Sigmoid colon (tissue), 7 donors: Measurements from ENCODE around the gene MRPL19. TPM values are rescaled to one million over a fixed set of nuclear protein-coding genes. Genes with fewer than 3 reads are reported as not detected.

Experiments
- DNase-seq: peaks from one replicate; pipeline ENCODE4 v3.0.0-alpha.2; 2019
- H3K27ac ChIP-seq, 4 donors: fragments of 200-600 bp; sonication (generic); one replicate each; pipeline ENCODE4 v1.5.1; 2016 to 2019; ENCODE audit warnings: mild to moderate bottlenecking in 1 of 4
- H3K27me3 ChIP-seq, 3 donors: fragments of 200-600 bp; sonication (generic); one replicate each; pipeline ENCODE4 v1.5.1; 2019; ENCODE audit warnings: mild to moderate bottlenecking in 1 of 3
- H3K36me3 ChIP-seq, 4 donors: fragments of 200-600 bp; sonication (generic); one replicate each; pipeline ENCODE4 v1.5.1; 2016 to 2019
- H3K4me1 ChIP-seq, 4 donors: fragments of 200-600 bp; sonication (generic); one replicate each; pipeline ENCODE4 v1.5.1; 2017 to 2019
- H3K4me3 ChIP-seq, 4 donors: fragments of 200-600 bp; sonication (generic); one replicate each; pipeline ENCODE4 v1.5.1; 2017 to 2019; ENCODE audit warnings: mild to moderate bottlenecking in 2 of 4, moderate library complexity in 1 of 4
- H3K9me3 ChIP-seq, 4 donors: fragments of 200-600 bp in 3 of 4; sonication (generic) in 3 of 4; one replicate each; pipeline versions ENCODE4 v1.5.1 to v1.6.1; 2013 to 2019
- CTCF ChIP-seq, 4 experiments: fragments of 450-650 bp in 3 of 4; fragments of 200-600 bp in 1 of 4; IDR thresholded peaks; one replicate each; pipeline ENCODE4 v1.5.1; 2016 to 2019; ENCODE audit warnings: antibody characterized with exemption in 4 of 4, mild to moderate bottlenecking in 3 of 4, moderate library complexity in 2 of 4
- EP300 ChIP-seq, 4 donors: sonication (generic); formaldehyde crosslinking; IDR thresholded peaks; one replicate each; pipeline ENCODE4 v1.6.1; 2017; ENCODE audit warnings: antibody characterized with exemption in 4 of 4
- POLR2A ChIP-seq, 2 donors: fragments of 450-650 bp; IDR thresholded peaks; one replicate each; pipeline ENCODE4 v1.6.1; 2016; ENCODE audit warnings: antibody characterized with exemption in 2 of 2, mild to moderate bottlenecking in 2 of 2, moderate library complexity in 2 of 2
- POLR2AphosphoS5 ChIP-seq, 4 donors: sonication (generic); formaldehyde crosslinking; IDR thresholded peaks; one replicate each; pipeline ENCODE4 v1.6.1; 2017; ENCODE audit warnings: antibody characterized with exemption in 4 of 4
- WGBS, 2 donors: extraction: QIAGEN DNeasy Blood & Tissue Kit; methylation state at CpG; one replicate each; pipeline ENCODE4 v1.1.7; 2013; 5-methylcytosine and 5-hydroxymethylcytosine counted together
- intact Hi-C: fragments of 100-400 bp; cut with DNase I; formaldehyde crosslinking; loops from one replicate; pipeline ENCODE4 v1.15.1; 2023
- polyA plus RNA-seq, 3 donors: library from polyadenylated mRNA; stranded (reverse); fragments of 200-250 nt; gene quantifications; one replicate each; pipeline ENCODE4 v1.2.3, GENCODE V29; 2013
- total RNA-seq, 4 donors: library from RNA; depleted of rRNA; stranded (reverse); fragments of >200 nt; gene quantifications; one replicate each; pipeline ENCODE4 v1.1.0, GENCODE V29; 2016
- donor health status: healthy with polysubstance abuse.
- donor health status: Bipolar disorder and iron deficiency.
- donor health status: healthy.

The MRPL19 gene
- total and polyA plus RNA-seq, 7 donors = 24.8 to 52.1 (median 36.4) TPM

- Histone ChIP-seq H3K36me3 (peaks cover 0 to 95% (median 19%) of the 10 kb centered on the region in 4 donors), H3K4me1 (no peaks in the 10 kb centered on the region), H3K9me3 (peaks cover 0 to 3% (median 0%) of the 10 kb centered on the region in 4 donors), H3K27ac (no peak overlapping the region), H3K4me3 (no peak overlapping the region), H3K27me3 (no peaks in the 10 kb centered on the region)
- TF ChIP-seq POLR2AphosphoS5 (IDR thresholded peaks at IDR 0.05) = no peak
- no peak for TF ChIP-seq CTCF (IDR thresholded peaks at IDR 0.05)
- no peak for TF ChIP-seq POLR2A (IDR thresholded peaks at IDR 0.05)
- TF ChIP-seq EP300 (IDR thresholded peaks at IDR 0.05) = no peak
- DNase-seq = no peak
- intact Hi-C loops = no loop called here
- WGBS, 2 donors = 96 to 98% methylated on average over 2 of the region's 2 CpGs
Observed at GRCh38 chr2:75698918-75699317, 52.3 kb downstream of the MRPL19 start.

- TF ChIP-seq CTCF (IDR thresholded peaks at IDR 0.05) (no peak), EP300 (IDR thresholded peaks at IDR 0.05) (no peak), POLR2A (IDR thresholded peaks at IDR 0.05) (no peak), POLR2AphosphoS5 (IDR thresholded peaks at IDR 0.05) (no peak)
- peaks cover 0 to 3% (median 0%) of the 10 kb centered on the region in 4 donors for H3K9me3 ChIP-seq
- DNase-seq = no peak
- peaks cover 0 to 84% (median 25%) of the 10 kb centered on the region in 4 donors for H3K36me3 ChIP-seq
- H3K4me3 ChIP-seq = no peak overlapping the region
- 91 to 95% methylated on average over 4 of the region's 4 CpGs for WGBS, 2 donors
- intact Hi-C loops = no loop called here
- peaks cover 0 to 3% (median under 1%) of the 10 kb centered on the region in 4 donors for H3K4me1 ChIP-seq
- no peak overlapping the region for H3K27ac ChIP-seq
- H3K27me3 ChIP-seq = no peaks in the 10 kb centered on the region
Observed at GRCh38 chr2:75702593-75702992, 56.0 kb downstream of the MRPL19 start.

GRCh38 chr2:75703589-75704287 is 57.2 kb downstream of the MRPL19 start:
- Histone ChIP-seq H3K27ac (no peak overlapping the region), H3K4me1 (peaks cover 0 to 5% (median 3%) of the 10 kb centered on the region in 4 donors), H3K9me3 (no peaks in the 10 kb centered on the region), H3K36me3 (peaks cover 0 to 72% (median 24%) of the 10 kb centered on the region in 4 donors), H3K27me3 (no peaks in the 10 kb centered on the region), H3K4me3 (no peak overlapping the region)
- intact Hi-C loops = no loop called here
- no peak for DNase-seq
- TF ChIP-seq CTCF (IDR thresholded peaks at IDR 0.05) = no peak
- no peak for TF ChIP-seq POLR2AphosphoS5 (IDR thresholded peaks at IDR 0.05)
- no peak for TF ChIP-seq EP300 (IDR thresholded peaks at IDR 0.05)
- TF ChIP-seq POLR2A (IDR thresholded peaks at IDR 0.05) = no peak
- WGBS, 2 donors = 86 to 92% methylated on average over 4 of the region's 4 CpGs

- no peaks in the 10 kb centered on the region for H3K9me3 ChIP-seq
- H3K4me1 ChIP-seq = peaks cover 0 to 22% (median 16%) of the 10 kb centered on the region in 4 donors
- TF ChIP-seq POLR2A (IDR thresholded peaks at IDR 0.05) (no peak), EP300 (IDR thresholded peaks at IDR 0.05) (no peak), CTCF (IDR thresholded peaks at IDR 0.05) (no peak), POLR2AphosphoS5 (IDR thresholded peaks at IDR 0.05) (no peak)
- peaks cover 0 to 52% (median 18%) of the 10 kb centered on the region in 4 donors for H3K36me3 ChIP-seq
- no peak for DNase-seq
- intact Hi-C loops = no loop called here
- H3K27ac ChIP-seq = no peak overlapping the region
- 36 to 60% methylated on average over 1 of the region's 1 CpG for WGBS, 2 donors
- no peaks in the 10 kb centered on the region for H3K27me3 ChIP-seq
- no peak overlapping the region for H3K4me3 ChIP-seq
Observed at GRCh38 chr2:75705921-75706320, 59.3 kb downstream of the MRPL19 start.
